Measurements from ENCODE around the gene SMIM5.
A peak's percentile ranks its signal among the peaks of the same experiment; 100 is the strongest.

SMIM5 gene

GRCh38 chr17:75667825-75668224 lies 34.6 kb downstream of the SMIM5 start:
- no peak for DNase-seq (ENCODE audit: low read depth)

DNA sequence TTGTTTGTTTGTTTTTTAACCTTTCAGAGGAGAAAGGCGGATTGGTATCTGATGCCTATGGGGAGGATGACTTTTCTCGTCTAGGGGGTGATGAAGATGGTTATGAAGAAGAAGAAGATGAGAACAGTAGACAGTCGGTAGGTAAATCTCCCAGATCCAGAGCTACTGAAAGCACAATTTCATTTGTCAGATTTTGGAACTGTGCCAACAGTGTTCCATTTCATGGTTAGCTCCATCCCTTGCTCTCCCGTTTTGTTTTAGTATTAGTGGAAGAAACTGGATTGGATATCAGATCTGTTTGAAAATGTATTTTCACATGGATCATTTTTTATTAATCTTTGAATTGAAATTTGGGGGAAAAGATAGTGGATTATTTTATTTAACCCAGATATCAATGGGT lies 35.3 kb downstream of the SMIM5 start:
- DNase-seq (ENCODE audit: low read depth) = no peak

DNA sequence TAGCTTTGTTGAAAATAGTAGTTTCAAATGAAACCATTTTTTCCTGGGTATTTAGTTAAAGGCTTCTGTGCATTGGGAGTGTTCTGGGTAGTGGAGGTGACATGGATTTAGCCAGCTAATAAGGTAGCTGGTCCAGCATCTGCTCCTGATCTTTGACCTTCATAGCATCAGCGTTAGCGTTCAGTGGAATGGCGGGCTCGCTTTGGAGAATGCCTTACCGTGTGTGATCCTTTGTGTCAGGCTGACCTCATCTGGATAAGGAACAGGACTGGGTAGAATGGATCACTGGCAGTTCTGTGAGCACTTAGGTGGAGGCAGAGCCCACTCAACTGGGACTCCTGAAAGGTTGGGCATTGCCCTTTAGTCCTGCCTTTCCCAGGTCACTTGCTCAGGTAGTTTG lies 37.6 kb downstream of the SMIM5 start:
- no peak for DNase-seq (ENCODE audit: low read depth)

DNA sequence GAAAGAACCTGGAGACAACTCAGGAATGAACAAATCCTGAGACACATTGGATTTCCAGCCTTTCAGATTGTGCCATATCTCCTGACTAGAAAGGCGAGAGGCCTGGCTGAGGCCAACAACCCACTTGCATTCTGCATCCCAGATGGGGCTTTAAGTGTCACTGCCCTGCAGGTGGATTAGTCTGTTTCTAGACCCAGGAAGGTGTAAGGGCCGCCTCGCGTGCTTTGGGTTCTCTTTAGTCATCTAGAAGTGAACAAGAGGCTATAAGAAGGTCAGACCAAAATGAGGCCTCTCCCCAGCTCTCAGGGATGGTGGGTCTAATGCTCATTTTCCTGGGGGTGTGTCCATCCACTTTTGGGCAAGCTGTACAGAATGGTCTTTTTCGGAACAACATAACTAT lies 38.8 kb downstream of the SMIM5 start:
- no peak for DNase-seq (ENCODE audit: low read depth)

DNA sequence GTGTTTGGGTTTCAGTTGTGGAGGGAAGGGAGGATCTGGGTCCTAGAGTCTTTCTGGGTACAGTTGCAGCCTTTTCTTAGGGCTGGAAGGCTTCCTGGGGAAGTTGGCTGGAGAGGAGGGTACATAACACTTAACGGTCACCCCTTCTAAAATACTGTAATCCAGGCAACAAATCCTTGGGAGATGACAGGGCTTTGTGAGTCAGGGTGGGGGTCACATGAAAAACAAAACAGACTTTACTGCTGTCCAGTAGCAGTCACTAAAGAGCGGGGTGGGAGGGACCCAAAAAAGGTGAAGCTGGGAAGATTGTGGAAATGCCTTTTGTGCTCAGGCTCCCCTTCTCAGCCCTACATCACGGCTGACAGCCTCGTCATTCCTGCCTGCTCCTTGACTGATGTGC lies 40.3 kb downstream of the SMIM5 start:
- DNase-seq (ENCODE audit: low read depth) = no peak

DNA sequence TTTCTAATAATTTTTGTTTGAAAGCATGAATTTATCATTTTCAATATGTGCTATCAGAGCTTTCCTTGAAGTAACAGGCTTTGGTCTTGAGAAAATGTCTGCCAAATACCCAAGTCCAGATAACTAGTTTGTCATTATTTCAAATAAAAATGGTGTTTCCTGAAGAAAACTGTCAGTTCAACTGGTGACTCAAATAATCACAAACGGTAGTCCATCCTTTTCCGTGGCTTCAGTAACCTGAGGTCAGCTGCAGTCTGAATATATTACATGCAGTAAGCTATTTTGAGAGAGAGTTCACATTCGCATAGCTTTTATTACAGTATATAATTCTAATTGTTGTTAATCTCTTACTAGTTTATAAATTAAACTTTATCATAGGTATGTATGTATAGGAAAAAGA lies 43.2 kb downstream of the SMIM5 start:
- no peak for DNase-seq (ENCODE audit: low read depth)

DNA sequence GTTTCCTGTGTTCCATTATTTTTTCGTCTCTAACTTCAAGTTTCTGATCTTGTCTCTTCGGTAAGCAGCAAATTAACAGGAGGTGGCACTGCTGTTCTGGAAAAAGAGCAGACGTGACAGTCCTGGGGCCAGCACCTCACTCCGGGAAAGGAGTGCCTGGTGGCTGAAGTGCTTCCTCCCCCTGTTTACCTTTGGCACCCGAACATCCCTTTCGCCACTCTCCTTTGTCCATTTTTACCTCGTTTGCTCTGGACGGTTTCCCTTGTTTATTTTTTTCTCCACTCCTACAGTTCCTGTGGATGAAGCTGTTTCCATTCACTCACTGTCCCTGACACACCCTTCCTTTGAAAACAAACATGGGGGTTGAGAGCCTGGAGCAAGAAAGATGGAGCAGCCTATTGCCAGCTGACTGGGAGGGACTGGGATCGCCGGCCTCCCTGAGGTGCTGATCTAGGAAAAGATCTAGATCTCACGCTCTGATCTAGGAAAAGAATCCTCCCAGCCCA lies 46.5 kb downstream of the SMIM5 start:
- DNase-seq (ENCODE audit: low read depth) = peak; percentile 39

DNA sequence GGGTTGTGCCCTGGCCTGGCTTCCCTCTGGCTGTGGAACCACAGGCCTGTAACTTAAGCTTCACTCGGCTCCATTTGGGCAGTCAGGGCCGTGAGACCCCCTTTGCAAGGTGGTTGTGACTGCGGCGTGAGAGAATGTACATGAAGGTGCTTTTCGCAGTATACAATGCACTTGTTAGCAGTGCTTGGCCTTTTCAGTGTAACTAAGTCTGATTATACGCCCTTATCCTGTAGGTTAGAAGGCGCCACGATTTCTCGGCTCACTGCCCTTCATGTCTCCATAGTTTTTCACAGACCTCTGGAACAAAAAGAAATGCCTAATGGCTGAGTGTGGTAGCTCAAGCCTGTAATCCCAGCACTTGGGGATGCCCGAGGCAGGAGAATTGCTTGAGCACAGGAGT lies 47.2 kb downstream of the SMIM5 start:
- no peak for DNase-seq (ENCODE audit: low read depth)

DNA sequence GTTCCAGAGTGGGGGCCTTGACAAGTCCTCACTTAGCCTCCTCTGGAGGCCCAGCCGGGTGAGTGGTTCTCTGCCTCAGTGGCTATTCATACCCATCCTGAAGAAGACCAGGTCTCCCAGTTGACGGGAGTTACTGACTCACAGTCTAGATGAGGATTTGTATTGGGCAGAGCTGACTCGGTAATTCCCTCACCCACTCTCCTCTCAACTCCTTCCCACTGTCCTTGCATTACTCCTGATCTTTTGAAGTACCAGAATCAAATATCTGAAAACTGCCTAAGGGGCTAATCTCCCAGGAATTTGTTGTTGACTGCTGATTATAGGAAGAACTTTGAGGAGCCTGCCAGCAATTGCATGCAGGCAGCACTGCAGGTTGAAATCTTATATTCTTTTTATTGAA lies 48.1 kb downstream of the SMIM5 start:
- DNase-seq (ENCODE audit: low read depth) = peak; percentile 95

DNA sequence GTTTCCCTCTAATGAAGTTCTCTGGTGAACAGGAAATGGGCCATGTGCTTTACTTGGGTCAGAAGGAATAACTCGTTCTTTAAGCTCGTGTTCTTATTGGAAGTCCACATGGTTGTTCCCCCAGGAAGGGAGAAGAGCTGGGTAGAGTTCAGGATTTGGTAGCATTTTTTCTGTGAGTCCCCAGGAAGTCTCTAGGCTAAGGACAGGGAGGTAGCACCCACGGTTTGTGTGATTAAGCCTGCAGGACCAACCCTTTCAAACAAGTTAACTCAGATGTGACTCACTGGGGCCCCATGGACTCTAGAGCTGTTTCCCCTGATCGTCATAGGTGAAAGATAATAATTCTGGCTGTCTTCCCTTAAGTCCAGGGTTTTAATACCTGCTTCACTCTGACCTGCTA lies 50.3 kb downstream of the SMIM5 start:
- peak; percentile 76 for DNase-seq (ENCODE audit: low read depth)

DNA sequence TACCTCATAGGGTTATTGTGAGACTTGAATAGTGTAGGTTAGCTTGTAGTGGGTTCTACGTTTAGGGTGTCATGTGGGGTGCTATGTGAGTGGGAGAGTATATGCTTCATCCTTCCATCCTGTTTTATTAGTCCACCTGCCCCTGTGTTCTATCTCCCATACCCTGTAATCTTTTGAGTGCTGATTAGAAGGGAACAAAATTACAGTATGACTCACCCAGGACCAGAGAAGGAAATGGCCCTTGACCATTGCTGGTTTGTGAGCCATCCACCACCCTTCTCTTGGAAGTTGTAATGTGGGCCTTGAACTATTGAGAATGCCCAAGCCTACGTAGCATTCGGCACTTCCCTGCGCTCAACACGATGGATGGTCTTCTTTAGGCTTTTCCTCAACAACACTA lies 51.0 kb downstream of the SMIM5 start:
- DNase-seq (ENCODE audit: low read depth) = peak; percentile 61

DNA sequence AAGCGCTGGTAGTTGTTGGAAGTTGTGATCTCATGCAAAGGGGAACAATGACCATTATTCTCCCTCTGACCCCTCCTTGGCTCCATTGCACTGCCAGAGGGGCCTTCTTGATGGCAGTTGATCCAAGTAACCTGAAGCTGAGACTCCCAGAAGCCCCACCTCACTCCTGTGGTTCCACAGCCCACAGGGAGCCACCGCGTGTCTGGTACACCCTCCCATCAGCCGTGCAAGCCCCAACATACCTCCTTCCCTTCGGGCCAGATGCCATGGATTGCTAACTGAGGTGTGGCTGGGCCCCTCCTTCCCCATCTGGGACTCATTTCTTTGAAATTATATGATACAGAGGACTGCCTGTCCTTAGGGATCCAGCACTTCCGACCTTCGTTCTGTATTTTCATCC lies 51.7 kb downstream of the SMIM5 start:
- peak; percentile 75 for DNase-seq (ENCODE audit: low read depth)

DNA sequence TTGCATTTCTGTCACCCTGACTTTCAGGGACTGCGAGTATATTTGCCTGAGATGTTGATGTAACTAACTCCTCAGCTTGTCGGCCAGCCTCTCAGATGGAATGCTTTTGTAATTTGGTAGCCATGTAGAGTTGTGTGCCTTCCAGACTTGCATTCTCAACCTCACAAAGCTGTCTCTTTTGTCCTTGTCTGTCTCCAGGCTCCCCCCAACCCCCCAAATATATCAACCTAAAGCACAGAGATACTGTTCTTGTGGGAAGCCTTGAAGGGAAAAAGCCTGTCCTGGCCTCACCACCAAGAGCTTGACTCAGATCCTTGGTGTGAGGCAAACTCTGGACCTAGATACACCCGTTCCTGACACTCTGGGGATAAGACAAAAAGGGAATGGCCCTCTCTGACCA lies 52.3 kb downstream of the SMIM5 start:
- DNase-seq (ENCODE audit: low read depth) = peak; percentile 59

DNA sequence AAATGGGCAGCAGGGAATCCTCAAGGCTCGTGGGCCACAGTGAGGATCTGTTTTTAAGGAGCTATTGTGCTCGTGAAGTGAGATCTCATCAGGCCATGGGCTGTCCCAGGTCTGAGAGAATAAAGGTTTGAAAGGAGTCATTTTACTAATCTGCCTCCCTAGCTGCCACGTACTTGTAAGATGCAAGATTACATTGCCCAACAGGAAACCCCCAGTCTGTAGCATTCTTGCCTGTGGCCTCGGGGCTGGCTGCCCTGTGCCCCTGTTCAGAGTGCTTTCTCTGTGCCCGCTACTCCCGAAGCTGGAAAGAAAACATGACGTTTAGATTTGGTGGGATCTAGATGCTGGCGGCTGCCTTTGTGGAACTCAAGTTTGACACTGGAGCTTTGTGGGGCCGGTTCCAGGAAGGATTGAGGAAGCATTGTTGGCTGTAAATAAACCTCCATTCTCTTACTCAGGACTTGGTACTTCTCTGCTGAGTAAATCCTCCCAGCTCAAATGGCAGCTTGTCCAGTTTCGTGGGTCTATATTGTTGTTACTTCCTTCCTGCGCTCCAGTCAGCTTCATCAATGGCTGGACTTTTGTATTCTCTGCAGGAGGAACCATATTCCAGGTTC lies 55.1 kb downstream of the SMIM5 start:
- peak; percentile 91 for DNase-seq (ENCODE audit: low read depth)

DNA sequence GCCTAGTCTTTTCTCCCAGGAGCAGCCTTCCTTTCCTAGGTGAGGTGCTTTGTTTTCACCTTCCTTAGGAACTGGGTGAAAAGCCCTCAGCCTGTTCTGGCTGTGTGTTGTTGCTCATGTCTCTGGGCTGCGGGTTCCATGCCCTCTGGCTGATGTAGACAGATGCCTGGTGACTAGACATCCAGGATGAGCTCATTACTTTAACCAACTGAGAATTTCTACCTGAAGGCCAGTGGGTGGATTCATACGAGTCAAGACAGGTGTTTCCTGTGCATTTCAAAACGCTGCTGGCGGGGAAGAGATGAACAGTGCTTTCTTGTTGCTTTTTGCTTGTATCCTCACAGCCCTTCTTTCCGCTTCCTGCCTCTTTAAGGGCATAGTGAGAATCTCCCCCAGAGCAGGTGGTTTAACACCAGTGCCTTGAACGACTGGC lies 56.2 kb downstream of the SMIM5 start:
- no peak for DNase-seq (ENCODE audit: low read depth)
